Measurements from ENCODE around the gene ARHGAP10. TPM values are rescaled to one million over a fixed set of nuclear protein-coding genes. Genes with fewer than 3 reads are reported as not detected.

Gene ARHGAP10
- total and polyA plus RNA-seq, 10 of the 15 experiments (the other 5 are each of a cell fraction or from before 2014, with no cell fraction given) = 1.3 to 25.8 (median 17.2) TPM

GRCh38 chr4:147834480-147834879 is 102.6 kb downstream of the ARHGAP10 start:
- in situ Hi-C loops (cut with MboI) (no loop called here), intact Hi-C loops (cut with micrococcal nuclease; ENCODE audit: unreplicated experiment) (no loop called here)
- ChIA-PET POLR2A (no interaction called here), RAD21 (ENCODE audit: unreplicated experiment) (interaction anchor here (1.6 kb wide), 1 partner anchor 54 kb away, joined by 3 read pairs; no protein-coding TSS in a partner anchor), CTCF (interaction anchor here (0.6 to 14.5 kb wide), 3 partner anchors 31 to 1866 kb away, joined by 3 to 197 read pairs (median 25); no protein-coding TSS in a partner anchor), SMC1A (ENCODE audit: uncharacterized antibody, unreplicated experiment) (interaction anchor here (1.2 to 4.6 kb wide), 5 partner anchors 12 to 53 kb away, joined by 3 to 31 read pairs (median 20); no protein-coding TSS in a partner anchor)
- no peak for DNase-seq (ENCODE audit: low read depth, low spot score)
- H3K27ac ChIP-seq (ENCODE audit: control insufficient read depth, insufficient read depth) = no peak overlapping the region
- TF ChIP-seq EGR1 (IDR thresholded peaks at IDR 0.05; ENCODE audit: borderline replicate concordance in 1 of 2, low read depth in 2 of 2, low read length in 2 of 2) (no peak), IKZF2 (IDR thresholded peaks at IDR 0.05) (no peak), JUND (IDR thresholded peaks at IDR 0.05; ENCODE audit: low read depth, low read length) (no peak), CHD2 (IDR thresholded peaks at IDR 0.05; ENCODE audit: borderline replicate concordance, low read depth, low read length) (no peak), HCFC1 (IDR thresholded peaks at IDR 0.05; ENCODE audit: low read length) (no peak), BMI1 (IDR thresholded peaks at IDR 0.05; ENCODE audit: borderline replicate concordance) (no peak), NBN (IDR thresholded peaks at IDR 0.05) (no peak), TCF3 (IDR thresholded peaks at IDR 0.05; ENCODE audit: borderline replicate concordance, insufficient read depth, low read depth, low read length) (no peak)
- TF ChIP-seq, protein P1, sequence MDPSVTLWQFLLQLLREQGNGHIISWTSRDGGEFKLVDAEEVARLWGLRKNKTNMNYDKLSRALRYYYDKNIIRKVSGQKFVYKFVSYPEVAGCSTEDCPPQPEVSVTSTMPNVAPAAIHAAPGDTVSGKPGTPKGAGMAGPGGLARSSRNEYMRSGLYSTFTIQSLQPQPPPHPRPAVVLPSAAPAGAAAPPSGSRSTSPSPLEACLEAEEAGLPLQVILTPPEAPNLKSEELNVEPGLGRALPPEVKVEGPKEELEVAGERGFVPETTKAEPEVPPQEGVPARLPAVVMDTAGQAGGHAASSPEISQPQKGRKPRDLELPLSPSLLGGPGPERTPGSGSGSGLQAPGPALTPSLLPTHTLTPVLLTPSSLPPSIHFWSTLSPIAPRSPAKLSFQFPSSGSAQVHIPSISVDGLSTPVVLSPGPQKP (IDR thresholded peaks at IDR 0.05; ENCODE audit: low read depth, low read length) = no peak
- no peak overlapping the region for H2AFZ ChIP-seq (ENCODE audit: control insufficient read depth, low read depth, low read length)
- H4K20me1 ChIP-seq (ENCODE audit: control insufficient read depth, insufficient read depth) = no peaks in the 10 kb centered on the region
- ATAC-seq = no peak
- peaks cover 10% of the 10 kb centered on the region; the same call in 1 of the 2 replicates for H3K4me1 ChIP-seq (ENCODE audit: control insufficient read depth, insufficient read depth, low read length)
- peaks cover 2 to 5% of the 10 kb centered on the region in 2 experiments; a peak in 1 of 4 replicates for H3K36me3 ChIP-seq (ENCODE audit: control insufficient read depth in 2 of 2, insufficient read depth in 2 of 2, low read length in 1 of 2)
- BruUV-seq (replicated peaks) = no TSS peak
- H3K9me3 ChIP-seq (replicated peaks; ENCODE audit: control insufficient read depth, insufficient read depth, low read length) = peaks cover 10% of the 10 kb centered on the region
- peaks cover 9% of the 10 kb centered on the region for H3K79me2 ChIP-seq (ENCODE audit: control insufficient read depth, insufficient read depth, low read length)
- WGBS (ENCODE audit: insufficient coverage, insufficient replicate concordance, low lambda C conversion rate, missing lambda C conversion rate) = 100% methylated on average over 1 of the region's 3 CpGs
- H3K4me2 ChIP-seq (ENCODE audit: control insufficient read depth, insufficient read depth) = no peak overlapping the region
- no peaks in the 10 kb centered on the region for H3K27me3 ChIP-seq (replicated peaks in 1 of 2; ENCODE audit: control insufficient read depth in 2 of 2, insufficient read depth in 2 of 2, low read length in 1 of 2)
- H3K4me3 ChIP-seq = no peak overlapping the region
- FAIRE-seq = no peak
- no peak overlapping the region for H3K9ac ChIP-seq (ENCODE audit: control insufficient read depth, insufficient read depth, low read length)

Measured in GM12878 (cell line).